HUES6 (cell line): ENCODE measurements around the gene LRP6.

Experiments used
- H3K27ac ChIP-seq: 2 replicates; pipeline ENCODE4 v1.7.0; 2013; ENCODE audit warnings: low read depth, mild to moderate bottlenecking, low read length, inconsistent platforms
- H3K27me3 ChIP-seq: 2 replicates; pipeline ENCODE4 v1.6.1; 2013; ENCODE audit warnings: low read length; ENCODE audit not compliant: control insufficient read depth, insufficient read depth
- H3K36me3 ChIP-seq: 2 replicates; pipeline ENCODE4 v1.6.1; 2013; ENCODE audit warnings: low read length; ENCODE audit not compliant: control insufficient read depth, insufficient read depth
- H3K4me1 ChIP-seq: 2 replicates; pipeline ENCODE4 v1.6.1; 2013; ENCODE audit warnings: low read length; ENCODE audit not compliant: control insufficient read depth, insufficient read depth
- H3K4me3 ChIP-seq: 2 replicates; pipeline ENCODE4 v1.5.1; 2013; ENCODE audit warnings: low read depth, low read length
- H3K9ac ChIP-seq: one replicate; pipeline ENCODE4 v1.6.1; 2013; ENCODE audit warnings: mild to moderate bottlenecking, low read length
- H3K9me3 ChIP-seq: 2 replicates; pipeline ENCODE4 v1.6.1; 2013; ENCODE audit warnings: low read depth, low read length; ENCODE audit not compliant: control insufficient read depth, insufficient read depth

Gene LRP6

DNA sequence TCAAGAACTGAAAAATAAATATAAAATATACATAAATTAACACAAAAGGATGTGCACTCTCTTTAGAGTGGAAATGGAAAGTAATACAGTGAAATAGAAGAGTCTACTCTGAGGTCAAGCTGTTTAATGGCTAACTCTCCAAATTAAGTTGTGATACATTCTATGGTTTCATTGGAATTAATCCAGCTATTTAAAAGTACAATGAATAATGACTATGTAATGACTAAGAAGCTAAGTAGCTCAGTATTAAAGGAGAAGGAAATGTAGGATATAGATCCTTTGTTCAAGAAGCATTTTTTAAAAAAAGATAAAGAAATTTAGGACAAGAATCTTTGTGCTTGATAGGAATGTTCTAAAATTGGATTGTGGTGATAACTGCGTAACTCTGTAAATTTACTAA lies 85.3 kb downstream of the LRP6 start:
- Histone ChIP-seq H3K9me3 (no peaks in the 10 kb centered on the region), H3K36me3 (peaks cover 31% of the 10 kb centered on the region), H3K4me3 (no peak overlapping the region), H3K27me3 (no peaks in the 10 kb centered on the region), H3K27ac (no peak overlapping the region), H3K4me1 (no peaks in the 10 kb centered on the region), H3K9ac (no peak overlapping the region)

DNA sequence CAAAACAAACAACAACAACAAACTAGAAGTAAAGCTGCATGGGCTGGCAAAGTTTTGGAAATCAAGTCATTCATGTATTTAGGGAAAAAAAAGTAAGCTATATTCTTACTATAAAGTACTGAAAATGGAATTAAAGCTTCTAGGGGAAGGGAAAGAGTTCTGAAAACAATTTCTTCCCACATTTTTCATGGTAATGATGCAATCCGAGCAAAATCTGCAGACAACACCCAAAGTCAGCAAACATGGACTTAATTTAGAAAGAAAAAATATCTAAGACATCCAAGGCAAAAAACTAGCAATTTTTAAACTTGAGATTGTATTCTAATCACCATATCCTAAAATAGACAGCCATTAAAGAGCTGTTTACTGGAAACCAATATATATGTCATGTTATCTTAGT lies 86.3 kb downstream of the LRP6 start:
- Histone ChIP-seq H3K4me1 (no peaks in the 10 kb centered on the region), H3K27ac (no peak overlapping the region), H3K36me3 (peaks cover 31% of the 10 kb centered on the region), H3K27me3 (no peaks in the 10 kb centered on the region), H3K9me3 (no peaks in the 10 kb centered on the region), H3K9ac (no peak overlapping the region), H3K4me3 (no peak overlapping the region)

DNA sequence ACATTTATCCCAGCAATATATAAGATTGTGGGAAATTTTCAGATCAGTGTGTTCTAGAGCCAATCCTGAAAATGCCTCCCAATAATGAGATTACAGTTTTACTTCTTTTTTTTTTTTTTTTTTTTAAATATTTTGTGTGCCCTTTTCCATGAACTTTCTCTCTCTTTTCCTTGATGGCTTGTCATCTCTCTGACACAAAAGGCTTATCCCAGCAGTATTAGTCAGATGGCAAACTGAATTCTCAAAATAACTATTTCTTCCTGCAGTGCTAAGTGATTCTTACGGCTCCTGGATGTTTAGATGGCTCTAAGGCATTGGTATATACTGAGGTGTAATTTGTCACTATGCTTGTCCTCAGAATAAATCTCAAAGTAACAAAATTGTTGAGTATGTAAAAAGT lies 86.7 kb downstream of the LRP6 start:
- peaks cover 31% of the 10 kb centered on the region for H3K36me3 ChIP-seq
- no peaks in the 10 kb centered on the region for H3K4me1 ChIP-seq
- no peaks in the 10 kb centered on the region for H3K9me3 ChIP-seq
- no peak overlapping the region for H3K27ac ChIP-seq
- H3K27me3 ChIP-seq: no peaks in the 10 kb centered on the region
- no peak overlapping the region for H3K4me3 ChIP-seq
- H3K9ac ChIP-seq: no peak overlapping the region

DNA sequence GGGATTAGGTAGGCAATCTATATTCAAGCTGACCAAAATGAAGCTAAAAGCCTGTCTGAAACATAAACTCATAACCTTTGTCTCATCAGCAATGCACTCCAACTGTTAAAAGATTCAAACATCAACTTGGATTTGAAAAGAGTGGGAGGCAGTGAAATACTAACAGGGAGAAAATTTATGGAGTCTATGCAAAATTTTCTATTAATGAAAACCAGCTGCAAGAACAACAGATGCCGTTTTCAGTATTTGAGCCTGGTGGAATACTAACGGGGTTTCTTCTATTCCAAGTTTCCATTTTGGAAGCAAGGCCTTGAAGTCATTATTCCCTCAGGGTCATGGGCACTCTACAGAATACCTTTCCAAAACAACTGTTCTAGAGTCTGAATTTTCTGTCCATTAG lies 88.3 kb downstream of the LRP6 start:
- no peaks in the 10 kb centered on the region for H3K27me3 ChIP-seq
- H3K36me3 ChIP-seq: peaks cover 28% of the 10 kb centered on the region
- H3K9me3 ChIP-seq: no peaks in the 10 kb centered on the region
- H3K4me3 ChIP-seq: no peak overlapping the region
- no peaks in the 10 kb centered on the region for H3K4me1 ChIP-seq
- H3K27ac ChIP-seq: no peak overlapping the region
- no peak overlapping the region for H3K9ac ChIP-seq

DNA sequence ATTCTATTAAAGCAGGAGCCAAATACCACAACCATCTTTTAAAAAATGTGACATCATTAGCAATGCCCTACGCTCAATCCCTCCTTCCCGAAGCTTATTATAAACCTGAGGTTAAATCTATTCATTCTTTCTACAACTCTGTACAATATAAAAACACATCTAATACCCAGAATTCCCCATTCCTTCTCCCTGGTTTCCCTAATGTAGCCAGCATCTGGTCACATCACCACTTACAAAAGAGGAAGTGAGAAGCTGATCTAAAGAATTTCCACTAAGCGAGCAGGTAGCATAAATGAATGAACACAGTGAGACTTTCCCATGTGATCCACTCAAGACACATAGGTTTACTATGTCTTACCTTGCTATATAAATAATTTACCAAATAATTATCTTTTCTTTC lies 90.4 kb downstream of the LRP6 start:
- H3K4me1 ChIP-seq: no peaks in the 10 kb centered on the region
- no peak overlapping the region for H3K4me3 ChIP-seq
- no peaks in the 10 kb centered on the region for H3K27me3 ChIP-seq
- no peak overlapping the region for H3K9ac ChIP-seq
- H3K27ac ChIP-seq: no peak overlapping the region
- H3K36me3 ChIP-seq: peaks cover 24% of the 10 kb centered on the region
- no peaks in the 10 kb centered on the region for H3K9me3 ChIP-seq

DNA sequence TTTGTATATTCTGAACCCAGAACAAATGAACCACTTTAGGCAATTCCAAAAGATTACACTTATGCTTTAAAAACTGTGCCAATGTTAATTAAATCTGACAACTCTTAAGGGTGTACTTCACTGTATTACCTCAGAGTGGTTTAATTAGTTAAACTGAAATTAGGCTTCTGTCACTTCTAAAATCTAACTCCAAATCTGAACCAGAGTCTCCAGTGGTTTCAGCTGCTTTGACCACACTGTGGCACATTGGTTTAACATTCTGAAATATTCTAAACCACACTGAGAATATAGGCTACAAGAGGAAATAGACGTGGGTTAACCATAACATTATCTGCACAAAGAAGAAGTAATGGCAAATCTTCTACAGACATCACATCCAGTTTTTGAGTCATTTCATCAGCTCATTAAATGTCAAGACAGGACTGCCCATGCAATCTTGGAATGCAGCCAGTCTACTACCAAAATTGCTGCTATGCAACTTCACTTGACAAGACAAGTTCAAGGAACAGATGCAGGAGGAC lies 94.8 kb downstream of the LRP6 start:
- Histone ChIP-seq H3K27me3 (no peaks in the 10 kb centered on the region), H3K36me3 (no peaks in the 10 kb centered on the region), H3K4me1 (no peaks in the 10 kb centered on the region), H3K4me3 (no peak overlapping the region), H3K27ac (no peak overlapping the region), H3K9ac (no peak overlapping the region), H3K9me3 (no peaks in the 10 kb centered on the region)

DNA sequence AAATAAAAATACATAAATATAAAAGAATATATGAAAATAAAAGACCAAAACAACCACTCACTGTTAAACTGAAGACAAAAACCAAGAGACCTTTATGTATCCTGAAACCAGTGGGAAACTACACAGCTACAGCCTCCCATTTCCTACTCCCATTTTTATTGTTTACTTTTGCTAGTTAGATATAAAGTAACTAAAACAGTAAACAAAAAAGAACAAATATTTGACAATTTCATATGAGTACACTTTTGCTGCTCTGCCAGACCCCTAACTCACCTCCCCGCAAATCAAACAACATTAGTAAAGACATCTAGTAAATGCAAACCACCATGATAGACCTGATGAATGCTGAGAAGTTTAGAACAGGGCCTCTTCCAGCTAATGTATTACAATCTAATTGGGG lies 99.0 kb downstream of the LRP6 start:
- Histone ChIP-seq H3K9me3 (no peaks in the 10 kb centered on the region), H3K27ac (no peak overlapping the region), H3K4me3 (no peak overlapping the region), H3K9ac (no peak overlapping the region), H3K4me1 (no peaks in the 10 kb centered on the region), H3K36me3 (peaks cover 12% of the 10 kb centered on the region), H3K27me3 (no peaks in the 10 kb centered on the region)

DNA sequence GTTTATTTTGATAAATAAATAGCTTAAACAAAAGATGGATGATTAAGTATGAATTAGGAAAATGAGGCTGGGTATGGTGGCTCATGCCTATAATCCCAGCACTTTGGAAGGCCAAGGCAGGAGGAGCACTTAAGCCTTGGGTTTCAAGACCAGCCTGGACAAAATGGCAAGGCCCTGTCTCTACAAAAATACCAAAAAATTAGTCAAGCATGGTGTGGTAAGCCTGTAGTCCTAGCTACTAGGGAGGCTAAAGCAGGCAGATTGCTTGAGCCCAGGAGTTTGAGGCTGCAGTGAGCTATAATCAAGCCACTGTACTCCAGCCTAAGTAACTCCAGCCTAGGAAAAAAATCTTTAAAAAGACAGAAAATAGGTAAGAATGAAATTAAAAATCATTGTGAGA lies 100.1 kb downstream of the LRP6 start:
- no peak overlapping the region for H3K4me3 ChIP-seq
- H3K4me1 ChIP-seq: no peaks in the 10 kb centered on the region
- peaks cover 21% of the 10 kb centered on the region for H3K36me3 ChIP-seq
- no peaks in the 10 kb centered on the region for H3K27me3 ChIP-seq
- no peak overlapping the region for H3K9ac ChIP-seq
- no peak overlapping the region for H3K27ac ChIP-seq
- H3K9me3 ChIP-seq: no peaks in the 10 kb centered on the region

DNA sequence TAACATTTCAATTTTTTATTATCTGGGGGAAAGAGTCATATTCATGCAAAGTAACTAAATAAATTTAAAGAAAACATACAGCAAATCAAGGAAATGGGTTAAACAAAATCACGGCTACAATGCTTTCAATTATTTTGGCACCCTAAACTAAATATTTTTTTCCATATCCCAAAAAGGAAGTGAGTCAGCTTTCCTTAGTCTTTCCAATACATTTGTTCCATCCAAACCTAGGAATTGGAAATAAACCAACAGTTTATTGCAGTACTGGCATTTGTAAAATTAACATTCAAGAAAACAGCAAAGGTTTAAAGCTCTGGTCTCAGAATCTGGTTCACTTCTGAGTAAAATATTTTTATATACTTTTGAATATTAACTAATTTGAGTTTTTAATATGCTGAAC lies 106.9 kb downstream of the LRP6 start:
- Histone ChIP-seq H3K27me3 (no peaks in the 10 kb centered on the region), H3K9me3 (no peaks in the 10 kb centered on the region), H3K4me3 (no peak overlapping the region), H3K9ac (no peak overlapping the region), H3K27ac (no peak overlapping the region), H3K4me1 (no peaks in the 10 kb centered on the region), H3K36me3 (peaks cover 75% of the 10 kb centered on the region)

DNA sequence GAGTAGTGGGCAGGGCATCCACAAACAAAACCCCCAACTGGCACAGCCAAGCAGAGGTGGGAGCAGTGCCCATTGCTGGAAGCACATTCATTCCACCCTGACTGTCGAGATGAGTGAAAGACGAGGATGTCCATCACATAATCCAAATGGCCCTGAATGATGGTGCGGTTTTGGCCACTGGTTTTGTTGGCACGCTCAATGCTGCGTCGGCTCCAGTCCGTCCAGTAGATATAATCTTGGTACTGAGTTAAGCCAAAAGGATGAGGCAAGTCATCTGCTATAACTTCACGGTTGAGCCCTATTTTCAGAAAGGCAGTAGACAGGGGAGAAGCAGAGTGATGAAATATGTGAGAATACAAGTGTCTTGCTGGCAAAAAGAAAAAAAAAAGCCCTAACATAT lies 108.0 kb downstream of the LRP6 start:
- Histone ChIP-seq H3K4me1 (no peaks in the 10 kb centered on the region), H3K4me3 (no peak overlapping the region), H3K9me3 (no peaks in the 10 kb centered on the region), H3K9ac (no peak overlapping the region), H3K36me3 (peaks cover 77% of the 10 kb centered on the region), H3K27ac (no peak overlapping the region), H3K27me3 (no peaks in the 10 kb centered on the region)

DNA sequence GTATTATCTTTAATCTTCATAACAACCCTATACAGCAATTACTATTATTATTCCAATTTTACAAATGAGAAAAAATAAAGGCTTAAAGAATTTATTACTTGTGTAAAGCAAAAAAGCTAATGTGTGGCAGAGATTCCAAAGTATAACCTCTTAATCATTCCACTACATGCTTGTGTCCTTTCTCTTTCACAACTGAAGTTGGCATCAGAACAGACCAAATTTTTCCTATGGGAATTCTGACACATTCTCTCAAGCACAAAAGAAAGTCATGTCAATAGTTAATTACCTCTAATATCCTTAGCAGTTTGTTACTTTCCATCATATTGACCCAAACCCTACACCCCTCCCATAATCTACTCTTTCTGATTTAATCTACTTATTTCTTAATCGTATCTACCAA lies 109.4 kb downstream of the LRP6 start:
- H3K9ac ChIP-seq: no peak overlapping the region
- H3K4me3 ChIP-seq: no peak overlapping the region
- H3K4me1 ChIP-seq: no peaks in the 10 kb centered on the region
- H3K36me3 ChIP-seq: peaks cover 74% of the 10 kb centered on the region
- no peak overlapping the region for H3K27ac ChIP-seq
- H3K27me3 ChIP-seq: no peaks in the 10 kb centered on the region
- no peaks in the 10 kb centered on the region for H3K9me3 ChIP-seq

DNA sequence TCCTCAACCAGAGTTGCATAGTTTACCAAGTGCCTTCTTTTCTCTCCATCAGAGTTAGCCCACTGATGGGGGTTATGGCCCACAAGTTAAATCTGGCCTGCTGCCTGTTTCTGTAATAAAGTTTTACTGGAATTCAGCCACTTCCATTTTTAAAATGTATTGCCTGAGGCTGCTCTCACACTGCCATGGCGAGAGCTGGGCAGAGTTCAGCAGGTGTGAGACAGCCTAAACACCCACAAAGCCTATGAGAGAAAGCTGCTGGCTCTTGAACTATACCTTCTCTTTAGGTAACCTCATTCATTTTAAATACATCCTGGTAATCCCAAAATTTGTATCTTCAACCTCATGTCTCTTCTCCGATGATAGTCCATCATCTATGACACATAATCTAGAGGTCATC lies 110.0 kb downstream of the LRP6 start:
- H3K4me1 ChIP-seq: no peaks in the 10 kb centered on the region
- H3K27ac ChIP-seq: no peak overlapping the region
- no peak overlapping the region for H3K4me3 ChIP-seq
- no peaks in the 10 kb centered on the region for H3K27me3 ChIP-seq
- H3K9ac ChIP-seq: no peak overlapping the region
- peaks cover 68% of the 10 kb centered on the region for H3K36me3 ChIP-seq
- no peaks in the 10 kb centered on the region for H3K9me3 ChIP-seq
